Stimulated activated CD8-positive, alpha-beta memory T cell treated with anti-CD3 and anti-CD28 coated beads, Interleukin-12 subunit alpha, Interleukin-12 subunit beta, amount 100 ng/mL, for 24 hours (primary cell): ENCODE results near the gene KCNQ1.
"Not testable (repeated sequence)": the region's sequence is repeated elsewhere in the genome, so short reads cannot be mapped to it uniquely, and the experiment has no call there.

ENCODE experiments used
- DNase-seq: peaks from one replicate; pipeline ENCODE4 v3.0.0-alpha.2; 2020; ENCODE audit errors: extremely low read depth

KCNQ1 gene

DNA sequence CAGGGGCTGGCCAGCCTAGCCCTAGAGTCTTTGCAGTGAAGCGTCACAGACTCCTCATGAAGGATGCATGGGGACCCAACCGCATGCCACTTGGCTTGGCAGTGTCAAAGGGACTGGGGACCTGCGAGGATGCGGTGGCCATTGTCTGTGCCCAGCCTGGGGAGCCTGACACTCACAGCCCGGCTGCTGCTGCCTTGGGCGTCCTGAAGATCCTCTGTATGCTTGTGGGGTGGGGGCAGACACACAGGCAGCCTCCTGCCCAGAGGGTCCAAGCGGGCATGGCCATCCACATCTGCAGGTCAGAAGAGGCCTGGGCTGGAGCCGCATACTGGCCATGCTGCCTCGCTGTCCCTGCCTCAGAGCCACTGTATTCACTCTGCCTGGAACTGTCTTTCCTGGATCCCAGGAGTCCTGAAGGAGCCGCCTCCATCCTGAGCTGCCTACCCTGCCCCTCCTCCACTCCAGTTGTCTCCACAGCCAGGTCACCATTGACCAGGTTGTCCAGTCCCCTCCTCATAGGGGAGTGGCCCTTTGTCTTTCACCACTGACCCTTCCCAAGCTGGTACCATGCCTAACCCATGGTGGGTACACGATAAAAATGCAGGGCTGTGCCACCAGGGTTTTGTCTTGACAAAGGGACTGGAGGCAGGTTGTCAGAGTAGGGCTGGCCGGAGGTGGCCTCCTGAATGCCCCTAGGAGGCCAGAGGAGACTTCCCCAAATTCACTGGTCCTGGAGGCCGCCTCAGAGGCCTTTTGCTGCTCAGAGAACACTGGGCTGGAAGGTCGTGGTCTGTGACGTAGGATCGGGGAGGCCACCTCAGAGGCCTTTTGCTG lies 148.0 kb downstream of the KCNQ1 start:
- DNase-seq, result no peak

DNA sequence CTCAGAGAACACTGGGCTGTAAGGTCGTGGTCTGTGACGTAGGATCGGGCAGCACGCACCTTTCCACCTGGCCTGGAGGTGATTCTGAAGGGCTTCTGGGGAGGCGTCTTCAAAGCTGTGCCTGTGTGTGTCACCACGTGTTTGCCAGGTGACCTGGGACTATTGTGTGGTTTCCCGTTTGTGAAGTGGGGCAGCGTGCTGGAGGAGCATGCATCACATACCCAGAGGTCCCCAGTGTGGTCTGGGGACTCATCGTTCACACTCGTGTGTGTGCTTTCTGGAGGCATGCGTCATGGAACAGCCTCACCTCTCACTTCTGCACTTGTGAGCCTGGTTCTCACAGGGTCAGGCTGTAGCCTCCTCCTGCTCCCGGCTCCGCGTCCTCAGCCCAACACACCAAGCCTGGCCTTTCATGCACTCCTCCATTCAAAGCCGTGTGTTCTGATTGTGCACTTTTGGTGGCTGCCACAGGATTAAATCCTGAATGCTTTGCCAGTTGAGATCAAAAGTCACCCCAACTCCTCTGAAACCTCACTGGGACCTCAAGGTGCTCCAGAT lies 148.7 kb downstream of the KCNQ1 start:
- DNase-seq, result no peak

DNA sequence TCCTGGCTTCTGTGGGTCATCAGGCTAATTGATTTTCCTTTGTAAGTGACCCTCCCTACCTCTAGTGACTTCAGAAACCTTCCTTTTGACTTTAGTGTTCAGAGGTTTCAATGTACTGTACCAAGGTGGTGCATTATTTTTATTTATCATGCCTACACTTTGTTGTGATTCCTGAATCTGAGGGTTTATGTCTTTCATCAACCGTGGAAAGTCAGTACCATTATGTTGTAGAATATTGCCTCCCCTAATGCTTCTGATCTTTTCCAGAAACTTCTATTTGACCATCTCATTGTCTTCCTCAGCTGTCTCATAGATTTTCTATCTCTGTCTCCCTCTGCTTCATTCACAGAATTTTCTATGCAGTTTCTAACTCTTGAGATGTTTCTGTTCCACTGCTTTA lies 149.5 kb downstream of the KCNQ1 start:
- DNase-seq, result no peak

DNA sequence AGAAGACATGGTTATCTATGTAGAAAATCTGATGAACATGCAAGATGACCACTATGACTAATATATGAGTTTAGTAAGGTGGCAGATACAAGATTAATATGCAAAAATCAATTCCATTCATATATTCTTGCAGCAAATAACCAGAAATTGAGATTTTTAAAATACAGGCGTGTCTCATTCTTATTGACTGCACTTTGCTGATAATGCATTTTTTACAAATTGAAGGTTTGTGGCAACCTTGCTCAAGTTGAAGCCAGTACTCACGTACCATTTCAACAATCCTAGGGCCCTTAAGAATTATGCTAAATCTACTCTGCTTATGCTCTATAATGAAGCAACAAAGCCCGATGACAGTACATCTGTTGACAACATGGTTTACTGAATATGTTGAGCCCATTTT lies 150.4 kb downstream of the KCNQ1 start:
- DNase-seq, result no peak

GRCh38 chr11:2599561-2600189 lies 154.9 kb downstream of the KCNQ1 start:
- DNase-seq, result no peak

DNA sequence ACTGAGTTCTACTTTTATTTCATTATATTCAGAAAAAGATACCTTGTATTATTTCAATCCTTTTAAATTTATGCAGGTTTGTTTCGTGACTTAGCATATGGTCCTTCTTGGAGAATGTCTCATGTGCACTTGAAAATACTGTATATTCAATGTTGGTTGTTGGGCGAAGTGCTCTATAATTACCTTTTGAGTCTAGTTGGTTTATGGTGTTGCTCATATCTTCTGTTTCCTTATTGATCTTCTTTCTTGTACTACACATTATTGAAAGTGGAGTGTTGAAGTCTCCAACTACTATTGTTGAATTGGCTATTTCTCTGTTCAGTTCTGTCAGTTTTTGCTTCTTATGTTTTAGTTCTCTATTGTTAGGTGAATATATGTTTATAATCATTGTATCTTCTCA lies 164.5 kb downstream of the KCNQ1 start:
- no peak for DNase-seq

DNA sequence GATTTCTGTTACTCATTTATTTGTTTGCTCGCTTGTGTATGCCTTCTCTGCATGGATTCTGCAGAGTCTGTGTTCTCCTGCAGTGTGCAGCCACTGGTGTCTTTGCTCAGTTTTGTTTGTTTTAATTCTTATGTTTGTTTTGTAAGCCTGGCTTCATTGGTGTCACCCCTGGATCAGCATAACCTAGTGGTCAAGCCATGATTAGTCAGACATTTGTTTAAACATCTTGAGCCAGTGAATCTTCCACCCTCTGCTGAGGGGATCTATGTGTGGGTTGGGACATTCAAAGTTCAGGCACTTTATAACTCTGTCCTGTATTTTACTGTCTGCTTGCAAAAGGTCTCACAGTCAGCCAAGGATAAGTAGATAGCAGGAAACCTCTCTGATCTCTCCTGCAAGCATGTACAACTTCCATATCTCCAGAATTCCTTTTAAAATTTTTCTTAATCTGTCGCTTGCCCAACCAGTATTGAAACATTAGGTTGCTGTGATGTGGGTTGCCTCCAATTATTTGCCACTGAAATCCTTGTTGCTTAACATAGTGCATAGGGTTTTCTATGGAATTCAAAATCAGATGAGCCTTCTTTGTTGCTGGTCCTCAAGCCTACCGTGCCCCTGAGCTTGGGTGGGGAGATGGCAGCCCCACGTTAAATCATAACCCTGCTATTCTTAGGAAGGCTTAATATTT lies 168.2 kb downstream of the KCNQ1 start:
- no peak for DNase-seq

DNA sequence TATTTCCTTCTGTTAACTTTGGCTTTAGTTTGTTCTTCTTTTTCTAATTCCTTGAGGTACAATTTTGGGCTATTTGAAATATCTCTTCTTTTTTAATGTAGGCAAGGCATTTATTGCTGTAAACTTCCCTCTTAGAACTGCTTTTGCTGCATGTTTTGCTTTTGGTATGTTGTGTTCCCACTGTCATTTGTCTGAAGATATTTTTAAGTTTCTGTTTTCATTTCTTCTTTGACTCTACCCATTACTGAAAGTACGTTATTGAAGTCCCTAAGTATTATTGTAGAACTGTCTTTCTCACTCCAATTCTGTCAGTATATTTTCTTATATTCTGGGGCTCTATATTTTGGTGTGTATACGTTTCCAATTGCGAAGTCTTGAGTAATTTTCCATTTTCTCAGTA lies 177.1 kb downstream of the KCNQ1 start:
- DNase-seq, result no peak

DNA sequence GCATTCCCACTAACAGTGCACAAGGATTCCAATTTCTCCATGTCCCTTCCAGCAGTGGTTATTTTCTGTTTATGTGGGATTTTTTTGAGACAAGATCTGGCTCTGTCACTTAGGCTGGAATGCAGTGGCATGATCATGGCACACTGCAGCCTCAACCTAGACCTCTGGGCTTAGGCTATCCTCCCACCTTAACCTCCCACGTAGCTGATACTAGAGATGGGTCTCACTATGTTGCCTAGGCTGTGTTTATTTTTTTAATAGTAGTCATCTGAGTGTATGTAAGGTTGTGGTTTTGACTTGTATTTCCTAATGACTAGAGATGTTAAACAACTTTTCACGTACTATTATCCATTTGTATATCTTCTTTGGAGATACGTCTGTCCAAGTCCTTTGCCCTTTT lies 180.4 kb downstream of the KCNQ1 start:
- DNase-seq, result no peak

DNA sequence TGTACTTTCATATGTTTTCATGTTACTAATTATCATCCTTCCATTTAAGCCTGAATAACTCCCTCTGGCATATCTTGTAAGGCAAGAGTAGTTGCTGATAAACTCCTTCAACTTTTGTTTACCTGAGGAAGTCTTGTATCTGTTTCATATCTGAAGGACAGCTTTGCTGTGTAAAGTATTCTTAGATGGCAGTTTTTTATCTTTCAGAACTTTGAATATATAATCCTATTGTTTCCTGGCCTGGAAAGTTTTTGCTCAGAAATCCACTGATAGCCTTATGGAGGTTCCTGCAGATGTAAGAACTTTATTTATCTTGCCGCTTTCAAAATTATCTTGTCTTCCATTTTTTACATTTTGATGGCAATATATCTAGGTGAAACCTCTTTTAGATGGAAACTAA lies 185.9 kb downstream of the KCNQ1 start:
- DNase-seq, result no peak

DNA sequence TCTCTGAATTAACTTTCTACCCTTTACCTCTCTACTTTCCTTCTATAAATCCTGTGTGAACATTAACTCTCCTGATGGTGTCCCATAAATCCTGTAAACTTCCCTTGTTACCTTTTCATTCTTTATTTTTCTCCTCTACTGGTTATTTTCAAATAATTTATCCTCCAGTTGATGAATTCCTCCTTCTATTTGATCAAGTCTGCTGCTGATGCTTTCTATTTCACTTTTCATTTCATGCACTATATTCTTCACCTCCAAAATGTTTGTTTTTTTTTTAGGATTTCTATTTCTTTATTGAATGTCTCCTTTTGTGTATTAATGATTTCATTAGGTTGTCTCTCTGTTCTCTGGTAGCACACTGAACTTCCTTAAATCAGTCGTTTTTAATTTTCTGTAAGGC lies 186.4 kb downstream of the KCNQ1 start:
- DNase-seq, result no peak

- DNase-seq, result not testable (repeated sequence)
These were observed 195.0 kb downstream of the KCNQ1 start for GRCh38 chr11:2639763-2640162.

- no peak for DNase-seq
These were observed 196.8 kb downstream of the KCNQ1 start for GRCh38 chr11:2641623-2642022.

GRCh38 chr11:2643746-2644145 lies 198.9 kb downstream of the KCNQ1 start:
- no peak for DNase-seq

- DNase-seq, result no peak
These were observed 200.3 kb downstream of the KCNQ1 start for GRCh38 chr11:2644844-2645778.

DNA sequence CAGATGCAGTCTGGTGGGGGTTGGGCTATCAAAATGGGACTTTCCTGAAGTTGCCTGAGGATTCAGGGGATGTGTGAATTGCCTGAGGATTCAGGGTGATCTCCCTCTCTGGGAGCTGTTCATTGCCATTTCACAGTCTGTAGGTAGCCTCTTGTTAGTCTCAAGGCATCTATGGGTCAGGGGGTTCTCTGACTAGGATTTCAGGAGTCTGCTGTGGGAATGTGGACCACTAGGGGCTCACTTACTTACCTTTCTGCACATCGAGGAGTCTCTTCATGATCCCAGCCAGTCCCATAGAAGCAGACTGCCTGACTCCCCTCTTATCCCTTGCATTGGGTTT lies 200.9 kb downstream of the KCNQ1 start:
- no peak for DNase-seq

- DNase-seq, result no peak
These were observed 202.4 kb downstream of the KCNQ1 start for GRCh38 chr11:2647167-2647566.

GRCh38 chr11:2647953-2648352 lies 203.1 kb downstream of the KCNQ1 start:
- no peak for DNase-seq

DNA sequence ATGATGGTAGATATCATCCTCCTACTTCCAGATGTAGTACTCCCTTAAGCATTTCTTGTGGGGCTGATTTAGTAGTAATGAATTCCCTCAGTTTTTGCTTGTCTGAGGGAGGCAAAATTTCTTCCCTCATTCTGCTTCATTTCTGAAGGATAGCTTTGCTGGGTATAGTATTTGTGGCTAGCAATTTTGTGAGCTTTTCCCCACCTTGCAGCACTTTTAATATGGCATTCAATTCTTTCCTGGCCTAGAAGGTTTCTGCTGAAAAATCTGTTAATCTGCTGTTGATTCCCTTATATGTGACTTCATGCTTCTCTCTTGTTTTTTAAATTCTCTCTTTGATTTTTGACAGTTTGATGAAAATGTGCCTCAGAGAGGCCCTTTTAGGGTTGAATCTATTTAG lies 204.6 kb downstream of the KCNQ1 start:
- DNase-seq, result no peak

DNA sequence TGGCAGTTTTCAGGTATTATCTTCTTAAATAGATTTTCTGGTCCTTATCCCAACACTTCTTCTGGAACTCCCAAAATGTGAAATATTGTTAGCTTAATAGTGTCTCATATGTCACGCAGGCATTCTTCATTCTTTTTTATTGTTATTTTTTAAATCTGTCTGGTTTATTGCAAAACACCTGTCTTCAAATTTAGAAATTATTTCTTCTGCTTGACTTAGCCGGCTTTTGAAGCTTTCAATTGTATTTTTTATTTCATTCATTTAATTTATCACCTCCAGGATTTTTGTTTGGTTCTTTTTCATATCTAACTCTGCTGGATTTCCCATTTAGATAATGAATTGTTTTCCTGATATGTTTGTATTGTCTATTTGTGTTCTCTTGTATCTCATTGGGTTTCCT lies 205.0 kb downstream of the KCNQ1 start:
- DNase-seq, result no peak

DNA sequence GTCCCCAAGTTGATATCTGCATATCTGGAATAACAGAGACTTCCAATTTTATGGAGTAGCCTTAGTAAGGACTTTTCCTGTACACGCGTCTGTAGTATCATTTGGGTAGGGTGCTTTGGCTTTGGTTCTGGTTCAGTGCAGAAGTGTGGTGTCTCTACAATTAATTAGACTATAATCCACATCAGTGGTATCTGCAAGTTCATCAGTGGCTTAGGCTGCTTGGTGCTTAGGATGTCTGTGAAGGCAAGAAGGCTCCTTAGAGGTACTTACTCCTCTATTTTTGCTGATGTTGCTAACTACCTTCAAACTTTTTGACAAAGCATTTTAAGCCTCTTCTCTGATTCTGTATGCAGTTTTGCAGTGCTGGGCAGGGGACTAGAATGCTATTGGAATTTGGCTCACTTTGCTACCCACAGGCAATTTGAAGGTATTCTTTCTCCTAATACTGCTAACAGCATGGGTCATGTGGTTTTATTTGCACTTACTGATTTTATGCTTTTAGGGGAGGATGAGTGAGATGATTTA lies 205.6 kb downstream of the KCNQ1 start:
- DNase-seq, result no peak
